Measurements from ENCODE around the gene TPCN1.

Gene TPCN1

GRCh38 chr12:113287146-113287898 lies 66.1 kb downstream of the TPCN1 start:
- DNase-seq (ENCODE audit: low read depth in 2 of 2): no peak

- DNase-seq (ENCODE audit: low read depth in 2 of 2): no peak
These were observed 66.6 kb downstream of the TPCN1 start for GRCh38 chr12:113287899-113288282.

GRCh38 chr12:113289361-113289760 lies 68.1 kb downstream of the TPCN1 start:
- no peak for DNase-seq (ENCODE audit: low read depth in 2 of 2)

DNA sequence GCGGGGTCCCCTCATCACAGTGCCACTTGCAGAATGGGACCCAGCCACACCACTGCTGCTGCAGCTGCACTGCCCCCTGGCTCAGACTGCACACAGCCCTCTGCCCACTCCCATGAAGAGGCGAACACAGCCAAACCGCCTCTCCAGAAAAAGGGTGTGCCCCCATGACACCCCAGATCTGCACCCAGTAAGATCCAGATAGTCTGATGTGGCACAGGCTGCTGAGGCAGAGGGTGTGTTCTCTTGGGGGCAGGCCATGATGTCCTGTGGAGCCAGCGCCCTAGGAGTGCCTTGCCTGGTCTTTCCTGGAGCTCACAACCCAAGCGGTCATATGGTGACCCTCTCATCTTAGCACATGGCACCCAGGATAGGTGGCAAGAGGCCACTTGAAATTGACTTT lies 69.2 kb downstream of the TPCN1 start:
- no peak for DNase-seq (ENCODE audit: low read depth in 2 of 2)

GRCh38 chr12:113291586-113291985 lies 70.3 kb downstream of the TPCN1 start:
- DNase-seq (ENCODE audit: low read depth in 2 of 2): no peak

DNA sequence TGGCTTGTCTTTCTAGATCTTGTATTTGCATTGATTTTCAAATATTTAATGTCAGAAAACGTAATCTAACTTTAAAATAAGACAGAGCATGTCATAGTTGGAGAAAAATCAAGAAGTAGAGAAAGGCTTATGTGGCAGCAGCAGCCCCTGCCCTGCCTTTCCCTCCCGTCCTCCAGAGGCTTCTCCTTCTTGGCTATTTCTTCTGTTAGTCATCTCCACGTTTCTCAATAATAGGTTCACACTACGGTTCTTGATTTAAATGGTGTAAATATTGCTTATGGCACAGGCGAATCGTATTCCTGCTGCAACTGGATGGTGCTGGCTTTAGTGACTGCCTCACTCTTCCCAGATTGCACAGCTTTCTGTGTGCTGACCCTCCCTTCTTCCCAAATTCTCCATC lies 70.8 kb downstream of the TPCN1 start:
- no peak for DNase-seq (ENCODE audit: low read depth in 2 of 2)

DNA sequence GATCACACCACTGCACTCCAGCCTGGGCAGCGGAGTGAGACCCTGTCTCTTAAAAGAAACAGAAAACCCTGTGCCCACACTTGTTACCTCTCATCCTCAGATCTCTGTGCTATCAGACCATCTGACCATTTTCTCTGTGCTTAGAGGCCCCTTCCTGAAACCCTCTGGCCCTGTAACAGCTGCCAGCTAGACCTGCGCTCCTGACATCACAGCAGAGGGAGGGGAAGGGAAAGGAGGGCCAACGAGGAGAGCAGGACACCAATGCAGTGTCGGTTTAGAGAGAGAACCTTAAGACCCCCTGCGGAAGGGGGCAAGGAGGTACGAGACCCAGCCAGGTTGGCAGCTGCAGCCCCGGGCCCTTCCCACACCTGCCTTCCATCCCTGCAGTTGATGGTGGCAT lies 71.3 kb downstream of the TPCN1 start:
- no peak for DNase-seq (ENCODE audit: low read depth in 2 of 2)

- DNase-seq (ENCODE audit: low read depth in 2 of 2): no peak
These were observed 71.8 kb downstream of the TPCN1 start for GRCh38 chr12:113293100-113293499.

GRCh38 chr12:113295886-113296556 lies 74.8 kb downstream of the TPCN1 start:
- no peak for DNase-seq (ENCODE audit: low read depth in 2 of 2)

DNA sequence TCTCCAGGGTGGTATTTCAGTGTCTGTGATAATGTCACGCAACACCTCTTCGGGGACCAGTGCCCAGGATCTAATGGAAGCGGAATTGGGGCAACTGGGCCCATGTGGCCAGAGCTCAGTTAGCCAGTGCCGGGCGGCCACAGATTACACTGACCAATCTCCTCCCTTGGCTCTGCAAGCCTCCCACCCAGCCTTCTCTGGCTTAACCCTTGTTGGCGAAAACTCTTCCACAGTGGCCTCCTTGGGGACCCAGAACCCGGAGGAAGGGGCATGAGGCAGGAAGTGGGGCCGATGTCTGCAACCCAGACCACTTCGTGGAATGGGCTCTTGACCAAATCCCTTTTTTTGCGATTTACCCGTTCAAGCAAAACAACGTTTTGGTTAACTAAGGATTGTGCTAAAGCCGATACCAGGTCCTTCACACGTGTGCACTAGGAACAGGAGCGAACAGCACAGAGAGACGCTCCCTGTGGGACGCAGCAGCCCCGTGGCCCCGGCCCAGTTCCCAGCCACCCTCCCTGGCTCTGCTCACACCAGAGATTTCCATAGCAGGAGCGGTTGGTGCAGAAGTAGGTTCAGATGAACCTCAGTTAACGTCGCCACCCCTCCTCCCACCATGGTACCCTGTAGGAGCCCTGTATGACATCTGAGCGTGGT lies 75.4 kb downstream of the TPCN1 start:
- DNase-seq (ENCODE audit: low read depth in 2 of 2): no peak

GRCh38 chr12:113297214-113297587 lies 75.9 kb downstream of the TPCN1 start:
- no peak for DNase-seq (ENCODE audit: low read depth in 2 of 2)

- no peak for DNase-seq (ENCODE audit: low read depth in 2 of 2)
These were observed 76.6 kb downstream of the TPCN1 start for GRCh38 chr12:113297621-113298471.

DNA sequence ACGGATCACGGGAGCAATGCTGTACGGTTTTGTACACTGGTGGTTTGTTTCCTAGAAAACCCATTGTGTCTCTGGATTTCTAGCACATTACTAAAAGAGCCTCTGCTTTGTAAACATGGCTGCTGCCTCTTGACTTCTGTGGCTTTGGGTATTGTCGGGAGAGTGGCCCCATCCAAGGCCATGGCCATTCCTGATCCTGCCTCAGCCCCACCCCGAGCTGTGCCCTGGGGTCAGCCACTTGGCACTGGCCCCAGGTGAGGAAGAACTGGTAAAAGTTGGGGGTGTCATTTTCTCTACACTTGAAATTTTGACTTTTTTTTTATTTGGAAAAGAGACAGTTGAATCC lies 77.2 kb downstream of the TPCN1 start:
- DNase-seq (ENCODE audit: low read depth in 2 of 2): no peak

DNA sequence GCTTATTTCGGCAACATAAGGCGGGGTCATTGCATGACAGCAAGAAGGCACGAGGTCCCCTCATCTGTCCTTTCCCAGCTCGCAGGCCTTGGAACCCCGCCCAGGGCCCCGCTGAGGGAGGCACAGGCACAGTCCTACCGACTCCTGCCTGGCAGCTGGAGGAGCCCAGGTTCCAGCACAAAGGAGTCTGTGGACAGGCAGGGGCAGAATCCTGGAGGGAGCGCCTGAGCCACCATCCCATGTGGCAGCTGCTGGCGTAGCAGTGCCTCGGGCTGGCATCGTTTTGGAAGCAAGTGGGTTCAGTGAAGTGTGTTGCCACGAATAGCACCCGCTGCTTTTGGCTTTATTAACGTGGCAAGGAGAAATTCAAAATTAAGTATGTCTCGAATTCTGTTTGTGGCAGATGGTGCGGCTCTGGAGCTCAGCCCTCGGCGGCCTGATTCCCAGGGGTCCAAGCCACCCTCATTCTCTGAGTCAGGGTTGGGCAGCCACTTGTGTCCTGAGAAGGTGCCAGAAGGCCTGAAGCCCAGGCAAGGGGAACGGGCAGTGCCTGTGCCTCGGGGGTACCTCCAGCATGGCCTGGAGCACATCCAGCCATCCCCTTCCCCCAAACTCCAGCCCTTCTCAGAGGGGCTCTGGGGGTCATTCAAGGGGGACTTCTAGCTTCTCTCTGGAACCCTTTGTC lies 77.7 kb downstream of the TPCN1 start:
- no peak for DNase-seq (ENCODE audit: low read depth in 2 of 2)

GRCh38 chr12:113299619-113300237 lies 78.5 kb downstream of the TPCN1 start:
- DNase-seq (ENCODE audit: low read depth in 2 of 2): no peak

- no peak for DNase-seq (ENCODE audit: low read depth in 2 of 2)
These were observed 80.5 kb downstream of the TPCN1 start for GRCh38 chr12:113301811-113302210.

DNA sequence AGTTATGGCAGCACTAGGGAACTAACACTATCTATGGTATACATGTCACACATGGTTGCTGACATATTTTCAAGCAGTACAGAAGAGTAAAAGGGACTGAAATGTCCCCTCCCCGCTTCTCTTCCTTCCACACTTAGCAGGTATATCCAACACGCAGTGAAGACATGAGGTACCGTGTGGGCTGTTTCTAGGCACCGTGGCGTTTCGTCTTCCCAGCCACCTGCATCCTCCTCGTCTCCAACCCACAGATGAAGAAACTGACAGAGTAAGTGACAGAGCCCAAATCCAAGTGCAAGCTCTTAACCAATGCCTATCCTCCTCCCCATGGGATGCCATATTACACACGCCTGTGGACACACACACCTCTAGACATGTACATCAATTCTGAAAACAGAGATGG lies 81.2 kb downstream of the TPCN1 start:
- no peak for DNase-seq (ENCODE audit: low read depth in 2 of 2)

GRCh38 chr12:113302886-113303640 lies 81.8 kb downstream of the TPCN1 start:
- no peak for DNase-seq (ENCODE audit: low read depth in 2 of 2)

- DNase-seq (ENCODE audit: low read depth in 2 of 2): no peak
These were observed 84.1 kb downstream of the TPCN1 start for GRCh38 chr12:113305281-113305856.

- DNase-seq (ENCODE audit: low read depth in 2 of 2): no peak
These were observed 85.1 kb downstream of the TPCN1 start for GRCh38 chr12:113306382-113306781.

All from stimulated activated CD4-positive, alpha-beta T cell treated with anti-CD3 and anti-CD28 coated beads, Interleukin-12 subunit alpha, Interleukin-12 subunit beta, amount 100 ng/mL, for 24 hours (primary cell).